GM21786 (cell line): ENCODE data around the gene ATP11A.

Experiments
- ATAC-seq: cut with Tn5 transposase; IDR thresholded peaks from one replicate; pipeline ENCODE4 v1.9.1; 2021; ENCODE audit not compliant: unreplicated experiment

Gene ATP11A

GRCh38 chr13:112917056-112917664 lies 227.3 kb downstream of the ATP11A start:
- no peak for ATAC-seq

GRCh38 chr13:112917737-112918136 lies 227.9 kb downstream of the ATP11A start:
- ATAC-seq: no peak

- no peak for ATAC-seq
Measured at GRCh38 chr13:112918266-112918665, 228.4 kb downstream of the ATP11A start.

- no peak for ATAC-seq
Measured at GRCh38 chr13:112918746-112919145, 228.9 kb downstream of the ATP11A start.

- no peak for ATAC-seq
Measured at GRCh38 chr13:112923962-112924361, 234.1 kb downstream of the ATP11A start.

- ATAC-seq: no peak
Measured at GRCh38 chr13:112924365-112924764, 234.5 kb downstream of the ATP11A start.

- no peak for ATAC-seq
Measured at GRCh38 chr13:112926003-112926402, 236.2 kb downstream of the ATP11A start.

- ATAC-seq: no peak
Measured at GRCh38 chr13:112926993-112927392, 237.2 kb downstream of the ATP11A start.

GRCh38 chr13:112928020-112928971 lies 238.5 kb downstream of the ATP11A start:
- ATAC-seq: no peak

GRCh38 chr13:112928972-112929782 lies 239.3 kb downstream of the ATP11A start:
- no peak for ATAC-seq

GRCh38 chr13:112929783-112930055 lies 239.9 kb downstream of the ATP11A start:
- ATAC-seq: no peak

- no peak for ATAC-seq
Measured at GRCh38 chr13:112930192-112930591, 240.4 kb downstream of the ATP11A start.

- ATAC-seq: no peak
Measured at GRCh38 chr13:112931028-112931934, 241.4 kb downstream of the ATP11A start.

- ATAC-seq: no peak
Measured at GRCh38 chr13:112932971-112933370, 243.1 kb downstream of the ATP11A start.

GRCh38 chr13:112933649-112934048 lies 243.8 kb downstream of the ATP11A start:
- no peak for ATAC-seq

GRCh38 chr13:112934078-112934477 lies 244.2 kb downstream of the ATP11A start:
- no peak for ATAC-seq
